ENCODE data around the gene BCAT1.

GRCh38 chr12:24860546-24860945, 88.4 kb downstream of the BCAT1 start:
- TF ChIP-seq POLR2AphosphoS5 (IDR thresholded peaks at IDR 0.05; ENCODE audit: low read depth, low read length) (no peak), POLR2A (IDR thresholded peaks at IDR 0.05; ENCODE audit: low read depth, low read length) (no peak), TAF1 (IDR thresholded peaks at IDR 0.05; ENCODE audit: borderline replicate concordance, low read depth, low read length) (no peak)
